ENCODE results near the gene FHOD3.

FHOD3 gene

GRCh38 chr18:36709315-36709714, 411.8 kb downstream of the FHOD3 start:
- no peak for TF ChIP-seq CTCF (IDR thresholded peaks at IDR 0.05; ENCODE audit: extremely low read depth, insufficient read depth, missing control alignments)

GRCh38 chr18:36711014-36711725, 413.7 kb downstream of the FHOD3 start:
- DNase-seq (ENCODE audit: low spot score) = no peak
- in situ Hi-C loops (cut with MboI; ENCODE audit: low pct_unique_long_range_greater_than_20kb, low sequenced_read_pairs, unreplicated experiment) = no loop called here
- no peak for TF ChIP-seq CTCF (IDR thresholded peaks at IDR 0.05; ENCODE audit: extremely low read depth, insufficient read depth, missing control alignments)

More at GRCh38 chr18:36709315-36709714, 411.8 kb downstream of the FHOD3 start:
- no peak for DNase-seq (ENCODE audit: low spot score)
- in situ Hi-C loops (cut with MboI; ENCODE audit: low pct_unique_long_range_greater_than_20kb, low sequenced_read_pairs, unreplicated experiment) = no loop called here

- DNase-seq (ENCODE audit: low spot score) = no peak
- in situ Hi-C loops (cut with MboI; ENCODE audit: low pct_unique_long_range_greater_than_20kb, low sequenced_read_pairs, unreplicated experiment) = no loop called here
- TF ChIP-seq CTCF (IDR thresholded peaks at IDR 0.05; ENCODE audit: extremely low read depth, insufficient read depth, missing control alignments) = no peak
Measured at GRCh38 chr18:36711813-36712444, 414.4 kb downstream of the FHOD3 start.

- no peak for TF ChIP-seq CTCF (IDR thresholded peaks at IDR 0.05; ENCODE audit: extremely low read depth, insufficient read depth, missing control alignments)
Measured at GRCh38 chr18:36714476-36714875, 417.0 kb downstream of the FHOD3 start.

GRCh38 chr18:36717422-36718110, 420.1 kb downstream of the FHOD3 start:
- DNase-seq (ENCODE audit: low spot score) = no peak
- TF ChIP-seq CTCF (IDR thresholded peaks at IDR 0.05; ENCODE audit: extremely low read depth, insufficient read depth, missing control alignments) = no peak
- in situ Hi-C loops (cut with MboI; ENCODE audit: low pct_unique_long_range_greater_than_20kb, low sequenced_read_pairs, unreplicated experiment) = no loop called here

More at GRCh38 chr18:36714476-36714875, 417.0 kb downstream of the FHOD3 start:
- DNase-seq (ENCODE audit: low spot score) = no peak
- in situ Hi-C loops (cut with MboI; ENCODE audit: low pct_unique_long_range_greater_than_20kb, low sequenced_read_pairs, unreplicated experiment) = no loop called here

GRCh38 chr18:36718705-36719328, 421.3 kb downstream of the FHOD3 start:
- in situ Hi-C loops (cut with MboI; ENCODE audit: low pct_unique_long_range_greater_than_20kb, low sequenced_read_pairs, unreplicated experiment) = no loop called here
- DNase-seq (ENCODE audit: low spot score) = no peak
- no peak for TF ChIP-seq CTCF (IDR thresholded peaks at IDR 0.05; ENCODE audit: extremely low read depth, insufficient read depth, missing control alignments)
